ENCODE data around the gene THEMIS.

Gene THEMIS

DNA sequence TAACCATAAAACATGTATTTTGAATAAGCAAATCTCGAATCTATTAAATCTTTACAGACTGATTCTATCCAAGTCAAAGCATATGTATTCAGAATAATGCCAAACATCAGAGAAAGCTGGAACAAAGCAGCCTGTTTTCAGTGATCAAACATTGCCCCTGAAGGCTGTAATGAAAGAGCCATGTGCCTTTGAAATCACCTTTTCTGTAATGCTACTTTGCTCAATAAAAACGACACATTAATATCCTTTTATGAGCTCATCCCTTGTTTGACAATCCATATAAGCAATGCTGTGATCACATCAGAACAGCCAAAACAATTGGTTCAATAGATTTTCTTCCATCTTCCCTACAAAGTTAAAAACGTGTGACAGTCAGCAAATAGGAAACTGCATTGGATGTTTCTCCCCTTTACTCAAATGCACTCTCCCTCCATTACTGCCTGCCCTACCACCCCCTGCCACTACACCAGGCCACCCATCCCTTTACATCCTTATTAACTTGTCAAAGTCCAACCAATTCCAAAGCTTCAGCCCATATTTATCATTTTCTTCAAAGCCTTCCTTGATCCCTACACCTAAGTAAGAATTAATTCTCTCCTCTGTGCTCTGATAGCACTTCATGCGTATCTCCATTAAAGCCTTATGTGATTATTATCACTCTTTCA, 42.0 kb downstream of the THEMIS start:
- TF ChIP-seq, protein P1, sequence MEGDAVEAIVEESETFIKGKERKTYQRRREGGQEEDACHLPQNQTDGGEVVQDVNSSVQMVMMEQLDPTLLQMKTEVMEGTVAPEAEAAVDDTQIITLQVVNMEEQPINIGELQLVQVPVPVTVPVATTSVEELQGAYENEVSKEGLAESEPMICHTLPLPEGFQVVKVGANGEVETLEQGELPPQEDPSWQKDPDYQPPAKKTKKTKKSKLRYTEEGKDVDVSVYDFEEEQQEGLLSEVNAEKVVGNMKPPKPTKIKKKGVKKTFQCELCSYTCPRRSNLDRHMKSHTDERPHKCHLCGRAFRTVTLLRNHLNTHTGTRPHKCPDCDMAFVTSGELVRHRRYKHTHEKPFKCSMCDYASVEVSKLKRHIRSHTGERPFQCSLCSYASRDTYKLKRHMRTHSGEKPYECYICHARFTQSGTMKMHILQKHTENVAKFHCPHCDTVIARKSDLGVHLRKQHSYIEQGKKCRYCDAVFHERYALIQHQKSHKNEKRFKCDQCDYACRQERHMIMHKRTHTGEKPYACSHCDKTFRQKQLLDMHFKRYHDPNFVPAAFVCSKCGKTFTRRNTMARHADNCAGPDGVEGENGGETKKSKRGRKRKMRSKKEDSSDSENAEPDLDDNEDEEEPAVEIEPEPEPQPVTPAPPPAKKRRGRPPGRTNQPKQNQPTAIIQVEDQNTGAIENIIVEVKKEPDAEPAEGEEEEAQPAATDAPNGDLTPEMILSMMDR (IDR thresholded peaks at IDR 0.05; ENCODE audit: control insufficient read depth, insufficient read depth, low read depth, low read length, missing control alignments), result no peak
- H3K4me3 ChIP-seq (ENCODE audit: control insufficient read depth, low read depth, low read length), result no peak overlapping the region
- DNase-seq (ENCODE audit: low read depth), result no peak

DNA sequence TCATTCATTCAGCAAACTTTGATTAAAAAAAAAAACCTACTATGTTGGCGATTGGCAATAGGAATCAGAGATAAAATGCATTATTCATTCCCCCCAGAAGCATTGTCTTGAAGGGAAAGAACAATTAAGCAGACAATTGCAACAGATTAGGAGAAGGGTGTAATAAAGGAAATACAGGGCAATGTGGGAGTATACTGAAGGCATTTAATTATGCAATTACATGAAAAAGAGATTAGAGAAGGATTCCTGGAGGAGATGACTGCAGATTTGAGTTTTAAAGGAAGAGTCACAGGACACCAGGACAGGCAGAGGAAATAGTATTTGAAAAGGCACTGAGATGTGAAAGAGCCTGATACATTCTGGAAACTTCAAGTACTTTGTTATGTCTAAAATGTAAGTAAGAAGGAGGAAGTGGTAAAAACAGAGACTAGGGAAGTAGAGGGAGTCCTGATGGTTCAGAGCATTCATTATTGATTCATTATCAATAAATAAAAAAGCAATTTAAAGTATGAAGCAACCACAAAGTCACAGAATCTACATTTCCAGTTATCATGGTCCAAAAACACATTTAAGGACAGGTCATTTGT, 43.7 kb downstream of the THEMIS start:
- no peak for DNase-seq (ENCODE audit: low read depth)
- TF ChIP-seq, protein P1 (IDR thresholded peaks at IDR 0.05; ENCODE audit: control insufficient read depth, insufficient read depth, low read depth, low read length, missing control alignments), result no peak
- no peak overlapping the region for H3K4me3 ChIP-seq (ENCODE audit: control insufficient read depth, low read depth, low read length)

DNA sequence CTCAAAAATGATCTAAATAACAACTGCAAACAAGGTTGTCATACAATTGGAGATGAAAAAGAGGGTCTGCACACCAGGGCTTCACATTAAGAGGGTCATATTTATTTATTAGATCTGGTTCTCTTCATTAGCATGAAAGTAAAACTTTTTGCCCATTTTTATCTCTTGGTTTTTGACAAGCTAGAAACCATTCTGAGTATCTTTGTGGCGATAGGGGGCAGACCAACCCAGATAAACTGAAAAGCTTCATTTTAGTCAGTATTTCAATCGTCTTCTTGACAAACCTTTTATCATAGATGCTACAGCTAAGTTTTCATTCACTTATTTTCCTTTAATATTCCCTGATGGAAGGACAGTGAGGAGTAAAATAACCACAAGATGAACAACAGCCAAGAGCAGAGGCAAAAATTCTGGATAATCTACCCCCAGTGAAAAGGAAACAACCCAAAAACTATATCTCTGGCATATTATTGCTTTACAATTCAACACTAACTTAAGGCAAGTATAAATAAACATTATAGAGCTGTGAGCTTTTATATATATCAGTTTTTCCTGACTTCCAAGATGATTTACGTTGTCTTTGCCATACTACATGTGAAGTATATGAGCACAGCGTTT, 45.2 kb downstream of the THEMIS start:
- H3K4me3 ChIP-seq (ENCODE audit: control insufficient read depth, low read depth, low read length), result no peak overlapping the region
- DNase-seq (ENCODE audit: low read depth), result no peak
- TF ChIP-seq, protein P1 (IDR thresholded peaks at IDR 0.05; ENCODE audit: control insufficient read depth, insufficient read depth, low read depth, low read length, missing control alignments), result peak; percentile 61

DNA sequence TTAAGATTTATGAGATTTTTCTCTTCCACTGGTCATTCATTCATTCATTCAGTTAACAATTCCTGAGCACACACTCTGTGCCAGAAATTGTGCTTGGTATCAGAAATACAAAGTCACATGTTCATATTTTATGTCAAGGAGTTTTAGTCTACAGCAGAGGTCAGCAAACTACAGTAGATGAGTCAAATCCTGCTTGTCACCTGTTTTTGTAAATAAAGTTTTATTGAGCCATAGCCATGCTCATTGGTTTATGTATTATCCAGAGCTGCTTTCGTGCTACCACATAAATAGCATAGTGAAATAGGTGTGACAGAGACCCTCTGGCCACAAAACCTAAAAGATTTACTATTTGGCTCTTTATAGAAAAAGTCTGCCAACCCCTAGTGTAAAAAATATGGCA, 46.8 kb downstream of the THEMIS start:
- no peak for DNase-seq (ENCODE audit: low read depth)
- TF ChIP-seq, protein P1 (IDR thresholded peaks at IDR 0.05; ENCODE audit: control insufficient read depth, insufficient read depth, low read depth, low read length, missing control alignments), result no peak
- no peak overlapping the region for H3K4me3 ChIP-seq (ENCODE audit: control insufficient read depth, low read depth, low read length)

DNA sequence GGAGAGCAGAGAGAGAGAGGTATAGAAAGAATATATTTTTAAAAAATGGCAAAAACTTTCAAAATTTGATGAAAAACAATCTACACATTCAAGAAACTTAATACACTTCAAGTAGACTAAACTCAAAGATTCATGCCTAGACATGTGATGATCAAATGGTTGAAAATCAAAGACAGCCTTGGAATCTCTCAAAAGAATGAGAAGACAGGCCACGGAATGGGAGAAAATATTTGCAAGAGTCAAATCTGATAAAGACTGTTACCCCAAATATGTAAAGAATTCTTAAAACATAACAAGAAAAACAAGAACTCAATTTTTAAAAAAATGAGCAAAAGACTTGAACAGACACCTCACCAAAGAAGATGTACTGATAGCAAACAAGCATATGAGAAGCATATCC, 49.7 kb downstream of the THEMIS start:
- TF ChIP-seq, protein P1 (IDR thresholded peaks at IDR 0.05; ENCODE audit: control insufficient read depth, insufficient read depth, low read depth, low read length, missing control alignments), result no peak

DNA sequence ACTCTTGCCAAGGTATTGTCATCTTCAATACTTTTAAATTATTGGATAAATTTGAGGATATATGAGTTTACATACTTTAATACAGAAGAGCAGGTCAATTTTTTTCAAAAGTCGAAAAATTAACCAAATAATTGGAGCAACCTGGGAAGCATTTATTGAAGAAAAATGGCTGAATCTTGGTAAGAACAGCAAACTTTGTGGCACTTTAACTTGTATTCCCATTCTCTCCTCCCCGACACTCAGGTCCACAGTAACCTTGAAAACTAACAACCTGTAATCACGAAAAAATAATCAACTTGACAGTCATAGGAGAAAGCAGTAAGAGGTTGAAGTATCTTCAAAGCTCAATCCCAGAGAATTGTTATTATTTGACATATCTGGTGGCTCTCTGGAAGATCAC, 55.6 kb downstream of the THEMIS start:
- TF ChIP-seq, protein P1 (IDR thresholded peaks at IDR 0.05; ENCODE audit: control insufficient read depth, insufficient read depth, low read depth, low read length, missing control alignments), result no peak
- no peak overlapping the region for H3K4me3 ChIP-seq (ENCODE audit: control insufficient read depth, low read depth, low read length)
- no peak for DNase-seq (ENCODE audit: low read depth)

More for the DNA sequence above, 49.7 kb downstream of the THEMIS start:
- DNase-seq (ENCODE audit: low read depth), result no peak
- no peak overlapping the region for H3K4me3 ChIP-seq (ENCODE audit: control insufficient read depth, low read depth, low read length)

Measured in AG09309 (cell line).